ENCODE data around the gene NDUFS7. TPM values are rescaled to one million over a fixed set of nuclear protein-coding genes. Genes with fewer than 3 reads are reported as not detected.

Gene NDUFS7
- total RNA-seq, 2 donors from 2014 or later: 234 to 326 TPM

- no peak for TF ChIP-seq CTCF (IDR thresholded peaks at IDR 0.05)
- Histone ChIP-seq H3K36me3 (peaks cover 26% of the 10 kb centered on the region), H3K4me3 (no peak overlapping the region), H3K27me3 (no peaks in the 10 kb centered on the region), H3K4me1 (peaks cover 0 to 35% of the 10 kb centered on the region in 2 donors), H3K27ac (peak overlapping the region in 1 of 2 donors; percentile 93), H3K9me3 (no peaks in the 10 kb centered on the region)
- DNase-seq (ENCODE audit: low spot score): no peak
These were observed 27.2 kb upstream of the NDUFS7 start for GRCh38 chr19:1356508-1356865.

GRCh38 chr19:1357531-1358109 lies 26.1 kb upstream of the NDUFS7 start:
- Histone ChIP-seq H3K4me3 (no peak overlapping the region), H3K9me3 (no peaks in the 10 kb centered on the region), H3K4me1 (peaks cover 0 to 47% of the 10 kb centered on the region in 2 donors), H3K27ac (no peak overlapping the region), H3K36me3 (peaks cover 32% of the 10 kb centered on the region), H3K27me3 (no peaks in the 10 kb centered on the region)
- TF ChIP-seq CTCF (IDR thresholded peaks at IDR 0.05): no peak
- DNase-seq (ENCODE audit: low spot score): no peak

- TF ChIP-seq CTCF (IDR thresholded peaks at IDR 0.05): no peak
- H3K27ac ChIP-seq: peak overlapping the region; percentile 49 to 70
- H3K36me3 ChIP-seq: peaks cover 56% of the 10 kb centered on the region
- H3K4me3 ChIP-seq: peak overlapping the region in 1 of 2 donors; percentile 22
- H3K4me1 ChIP-seq: peaks cover 0 to 42% of the 10 kb centered on the region in 2 donors
- no peak for DNase-seq (ENCODE audit: low spot score)
- H3K9me3 ChIP-seq: no peaks in the 10 kb centered on the region
- H3K27me3 ChIP-seq: no peaks in the 10 kb centered on the region
These were observed 23.4 kb upstream of the NDUFS7 start for GRCh38 chr19:1360126-1360817.

- Histone ChIP-seq H3K4me1 (peaks cover 0 to 36% of the 10 kb centered on the region in 2 donors), H3K9me3 (no peaks in the 10 kb centered on the region), H3K27me3 (no peaks in the 10 kb centered on the region), H3K4me3 (peak overlapping the region; percentile 7 to 22), H3K36me3 (peaks cover 63% of the 10 kb centered on the region), H3K27ac (peak overlapping the region; percentile 49 to 70)
- no peak for TF ChIP-seq CTCF (IDR thresholded peaks at IDR 0.05)
- peak; percentile 70 for DNase-seq (ENCODE audit: low spot score)
These were observed 22.8 kb upstream of the NDUFS7 start for GRCh38 chr19:1360818-1361461.

- peaks cover 71% of the 10 kb centered on the region for H3K36me3 ChIP-seq
- peak overlapping the region; percentile 32 to 49 for H3K27ac ChIP-seq
- TF ChIP-seq CTCF (IDR thresholded peaks at IDR 0.05): no peak
- H3K9me3 ChIP-seq: no peaks in the 10 kb centered on the region
- H3K4me1 ChIP-seq: peaks cover 0 to 28% of the 10 kb centered on the region in 2 donors
- no peak for DNase-seq (ENCODE audit: low spot score)
- no peaks in the 10 kb centered on the region for H3K27me3 ChIP-seq
- H3K4me3 ChIP-seq: peak overlapping the region in 1 of 2 donors; percentile 22
These were observed 21.9 kb upstream of the NDUFS7 start for GRCh38 chr19:1361601-1362386.

Data from right atrium auricular region (tissue), 2 donors.